HG02763 (cell line): ENCODE measurements around the gene RPS19BP1.
"Not testable (repeated sequence)": the region's sequence is repeated elsewhere in the genome, so short reads cannot be mapped to it uniquely, and the experiment has no call there.

Source experiments
- ATAC-seq: cut with Tn5 transposase; IDR thresholded peaks from one replicate; pipeline ENCODE4 v1.9.1; 2021; ENCODE audit warnings: mild to moderate bottlenecking, moderate library complexity; ENCODE audit not compliant: unreplicated experiment

RPS19BP1 gene

DNA sequence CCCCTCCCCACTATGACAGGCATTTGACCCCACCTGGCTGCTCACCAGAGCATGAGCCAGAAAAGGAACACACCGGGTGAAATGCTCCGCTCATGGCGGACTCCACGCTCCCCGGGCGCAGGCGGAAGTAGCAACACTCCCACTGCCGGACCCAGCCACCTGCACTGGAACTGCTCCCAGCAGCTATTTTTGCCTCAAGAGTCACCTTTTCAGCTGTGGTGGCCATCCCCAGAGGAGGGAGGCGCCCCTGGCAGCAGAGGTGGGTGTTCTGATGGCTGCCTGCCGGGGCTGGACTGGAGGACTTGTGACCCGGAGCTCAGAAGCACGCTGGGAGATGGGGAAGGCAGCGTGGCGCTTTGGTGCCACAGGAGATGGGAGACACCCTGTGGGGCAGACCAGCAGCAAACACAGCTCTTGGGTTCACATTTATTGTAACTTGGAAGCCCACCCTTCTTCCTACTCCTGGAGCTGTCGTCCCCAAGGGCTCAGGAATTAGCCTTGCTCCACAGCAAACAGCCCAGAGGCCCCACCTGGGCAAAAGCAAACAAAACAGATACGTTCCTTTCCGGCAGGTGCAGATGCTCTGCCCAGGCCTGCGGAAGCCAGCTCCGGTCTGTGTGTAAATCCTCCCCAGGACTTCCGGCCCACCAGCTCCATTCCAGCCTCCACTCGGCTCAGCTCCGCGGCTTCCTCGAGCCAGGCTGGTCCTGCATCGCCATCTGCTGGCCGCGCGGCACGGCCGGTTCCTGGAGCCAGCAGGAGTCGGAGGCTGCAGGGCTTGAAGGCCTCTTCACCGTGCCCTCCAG lies 3.7 kb downstream of the RPS19BP1 start:
- peak; percentile 37 for ATAC-seq

DNA sequence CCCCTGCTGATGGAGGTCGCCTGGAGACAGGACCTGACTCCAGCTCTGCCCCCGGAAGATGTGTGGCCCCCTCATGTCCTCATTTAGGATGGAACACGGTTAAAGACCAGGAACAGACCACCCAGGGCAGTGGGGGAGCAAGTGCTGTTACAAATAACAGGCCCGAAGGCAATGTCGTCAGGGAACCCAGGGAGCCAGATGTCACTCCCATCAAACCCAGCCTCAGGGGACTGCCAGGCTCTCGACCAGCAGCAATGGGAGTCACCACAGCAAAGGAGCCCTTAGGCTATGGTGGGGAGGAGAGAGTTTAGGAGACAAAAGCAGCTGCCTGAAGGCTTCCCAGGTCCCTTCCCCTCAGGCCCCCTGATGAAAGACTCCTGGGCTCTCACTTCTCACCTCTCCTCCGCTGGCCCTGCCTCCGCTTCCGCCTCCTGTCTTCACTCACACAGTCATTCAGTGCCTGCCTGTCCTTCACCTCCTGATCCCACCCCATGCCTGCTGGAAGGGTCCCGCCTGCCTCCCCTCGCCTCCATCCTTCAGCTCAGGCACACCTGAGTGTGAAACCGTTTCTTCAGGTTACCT lies 4.4 kb downstream of the RPS19BP1 start:
- no peak for ATAC-seq

DNA sequence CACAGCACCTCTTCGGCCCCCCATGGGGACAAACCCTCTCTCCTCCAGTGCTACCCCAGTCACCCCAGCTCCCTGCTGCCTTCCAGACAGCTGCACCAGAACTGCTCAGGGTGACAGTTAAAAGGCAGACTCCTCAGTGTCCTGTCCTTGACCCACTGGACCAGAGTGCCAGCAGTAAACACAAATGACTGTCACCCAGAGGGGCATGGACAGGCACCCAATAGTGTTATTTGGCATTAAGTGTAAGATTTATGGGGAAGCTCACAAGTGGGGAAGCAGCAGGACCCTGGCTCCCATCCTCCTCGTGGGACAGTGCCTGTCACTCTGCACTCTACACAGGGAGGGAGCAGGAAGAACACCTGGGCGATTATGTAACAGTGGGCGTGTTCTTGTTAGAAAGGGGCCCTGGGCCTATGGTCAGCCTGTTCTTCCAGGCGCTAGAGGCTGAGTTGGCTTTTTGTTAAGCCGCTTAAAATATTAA lies 5.0 kb downstream of the RPS19BP1 start:
- no peak for ATAC-seq

DNA sequence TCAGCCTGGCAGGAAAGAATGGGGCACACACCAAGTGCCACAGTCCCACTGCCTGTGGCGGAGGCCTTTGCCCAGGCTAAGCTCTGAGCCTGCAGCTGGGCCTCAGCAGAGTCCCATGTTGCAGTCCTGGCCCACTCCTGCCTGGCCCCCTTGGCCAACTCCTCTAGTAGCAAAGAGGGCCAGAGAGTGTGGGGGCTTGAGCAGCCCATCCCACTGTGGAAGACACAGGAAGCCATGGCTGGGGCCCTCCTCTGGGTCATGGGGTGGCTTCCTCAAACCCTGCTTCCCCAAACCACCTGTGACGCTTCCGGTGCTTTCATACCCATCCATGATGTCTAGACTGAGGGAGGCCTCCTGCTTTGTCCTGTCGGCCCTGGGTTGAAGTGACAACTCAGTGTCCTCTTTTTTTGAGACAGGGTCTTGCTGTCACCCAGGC lies 5.8 kb downstream of the RPS19BP1 start:
- no peak for ATAC-seq

- ATAC-seq: no peak
Measured at GRCh38 chr22:39525658-39525975, 6.9 kb downstream of the RPS19BP1 start.

- ATAC-seq: no peak
Measured at GRCh38 chr22:39524753-39525657, 7.5 kb downstream of the RPS19BP1 start.

DNA sequence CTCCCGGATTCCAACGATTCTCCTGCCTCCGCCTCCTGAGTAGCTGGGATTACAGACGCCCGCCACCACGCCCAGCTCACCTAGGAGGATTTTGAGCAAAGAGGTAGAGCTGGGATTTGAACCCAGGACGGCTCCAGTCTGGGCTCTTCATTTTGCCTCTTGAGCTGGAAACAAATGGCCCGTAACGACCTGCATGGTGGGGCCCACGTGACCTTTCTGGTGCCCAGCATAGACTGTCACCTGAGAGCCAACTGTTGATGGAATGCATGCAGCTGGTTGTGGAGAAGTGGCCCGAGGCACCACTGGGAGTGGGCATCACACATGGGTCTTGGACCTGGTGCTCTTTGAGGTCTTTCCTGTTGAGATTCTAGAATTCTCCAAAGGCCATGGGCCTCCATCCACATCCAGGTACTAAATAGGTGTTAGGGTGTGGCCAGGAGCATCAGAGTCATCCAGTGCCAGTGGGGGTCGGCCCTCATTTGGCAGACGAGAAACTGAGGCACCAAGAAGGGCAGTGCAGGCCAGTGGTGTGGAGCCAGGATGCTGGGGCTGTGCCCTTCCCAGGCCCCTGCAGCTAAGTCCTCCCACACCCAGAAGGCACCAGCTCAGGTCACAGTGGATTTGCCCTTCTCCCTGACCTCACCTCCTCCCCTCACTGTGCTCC lies 8.3 kb downstream of the RPS19BP1 start:
- ATAC-seq: no peak

DNA sequence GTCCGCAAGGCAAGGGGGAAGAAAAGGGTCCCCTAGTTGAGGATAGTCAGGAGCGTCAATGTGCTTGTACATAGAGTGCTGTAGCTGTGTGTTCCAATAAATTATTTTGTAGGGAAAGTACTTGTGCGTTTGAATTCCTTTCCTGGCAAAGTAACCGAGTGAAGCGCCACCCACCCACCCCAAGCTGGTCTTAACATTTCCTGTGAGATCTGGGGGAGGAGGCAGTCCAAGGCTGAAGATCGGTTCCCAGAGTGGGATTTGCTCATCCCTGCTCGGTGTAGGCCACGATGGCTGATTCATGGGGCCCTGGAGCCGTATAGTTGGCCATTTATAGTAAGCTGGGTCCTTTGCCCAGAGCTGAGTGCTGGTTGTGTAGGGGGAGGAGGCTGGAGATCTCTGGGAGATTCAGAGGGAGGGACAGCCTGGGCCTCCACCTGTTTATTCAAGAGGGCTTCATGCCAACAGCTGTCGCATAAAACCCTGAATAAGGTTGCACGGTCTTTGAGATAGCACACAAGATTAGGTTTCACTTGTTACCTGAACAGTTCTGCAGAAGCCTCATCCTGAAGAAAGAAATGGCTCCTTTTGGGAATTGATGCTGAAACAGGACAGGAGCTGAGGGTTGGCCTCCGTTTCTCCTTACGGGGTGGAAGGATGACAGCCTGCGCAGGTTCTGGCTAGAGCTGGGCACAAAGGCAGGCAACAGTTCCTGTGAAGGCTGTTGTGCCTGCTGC lies 9.8 kb downstream of the RPS19BP1 start:
- ATAC-seq: no peak

DNA sequence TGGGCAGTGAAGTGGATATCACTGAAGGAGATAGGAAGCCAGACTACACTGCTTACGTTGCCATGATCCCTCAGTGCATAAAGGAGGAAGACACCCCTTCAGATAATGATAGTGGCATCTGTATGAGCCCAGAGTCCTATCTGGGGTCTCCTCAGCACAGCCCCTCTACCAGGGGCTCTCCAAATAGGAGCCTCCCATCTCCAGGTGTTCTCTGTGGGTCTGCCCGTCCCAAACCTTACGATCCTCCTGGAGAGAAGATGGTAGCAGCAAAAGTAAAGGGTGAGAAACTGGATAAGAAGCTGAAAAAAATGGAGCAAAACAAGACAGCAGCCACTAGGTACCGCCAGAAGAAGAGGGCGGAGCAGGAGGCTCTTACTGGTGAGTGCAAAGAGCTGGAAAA lies 10.5 kb downstream of the RPS19BP1 start:
- ATAC-seq: not testable (repeated sequence)

DNA sequence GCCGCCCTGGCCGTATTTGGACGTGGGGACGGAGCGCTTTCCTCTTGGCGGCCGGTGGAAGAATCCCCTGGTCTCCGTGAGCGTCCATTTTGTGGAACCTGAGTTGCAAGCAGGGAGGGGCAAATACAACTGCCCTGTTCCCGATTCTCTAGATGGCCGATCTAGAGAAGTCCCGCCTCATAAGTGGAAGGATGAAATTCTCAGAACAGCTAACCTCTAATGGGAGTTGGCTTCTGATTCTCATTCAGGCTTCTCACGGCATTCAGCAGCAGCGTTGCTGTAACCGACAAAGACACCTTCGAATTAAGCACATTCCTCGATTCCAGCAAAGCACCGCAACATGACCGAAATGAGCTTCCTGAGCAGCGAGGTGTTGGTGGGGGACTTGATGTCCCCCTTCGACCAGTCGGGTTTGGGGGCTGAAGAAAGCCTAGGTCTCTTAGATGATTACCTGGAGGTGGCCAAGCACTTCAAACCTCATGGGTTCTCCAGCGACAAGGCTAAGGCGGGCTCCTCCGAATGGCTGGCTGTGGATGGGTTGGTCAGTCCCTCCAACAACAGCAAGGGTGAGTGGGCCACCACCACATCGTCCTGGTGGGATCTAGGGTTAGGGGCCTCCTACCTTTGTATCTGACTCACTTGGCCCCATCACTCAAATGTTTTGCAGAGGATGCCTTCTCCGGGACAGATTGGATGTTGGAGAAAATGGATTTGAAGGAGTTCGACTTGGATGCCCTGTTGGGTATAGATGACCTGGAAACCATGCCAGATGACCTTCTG lies 11.3 kb downstream of the RPS19BP1 start:
- ATAC-seq: not testable (repeated sequence)

DNA sequence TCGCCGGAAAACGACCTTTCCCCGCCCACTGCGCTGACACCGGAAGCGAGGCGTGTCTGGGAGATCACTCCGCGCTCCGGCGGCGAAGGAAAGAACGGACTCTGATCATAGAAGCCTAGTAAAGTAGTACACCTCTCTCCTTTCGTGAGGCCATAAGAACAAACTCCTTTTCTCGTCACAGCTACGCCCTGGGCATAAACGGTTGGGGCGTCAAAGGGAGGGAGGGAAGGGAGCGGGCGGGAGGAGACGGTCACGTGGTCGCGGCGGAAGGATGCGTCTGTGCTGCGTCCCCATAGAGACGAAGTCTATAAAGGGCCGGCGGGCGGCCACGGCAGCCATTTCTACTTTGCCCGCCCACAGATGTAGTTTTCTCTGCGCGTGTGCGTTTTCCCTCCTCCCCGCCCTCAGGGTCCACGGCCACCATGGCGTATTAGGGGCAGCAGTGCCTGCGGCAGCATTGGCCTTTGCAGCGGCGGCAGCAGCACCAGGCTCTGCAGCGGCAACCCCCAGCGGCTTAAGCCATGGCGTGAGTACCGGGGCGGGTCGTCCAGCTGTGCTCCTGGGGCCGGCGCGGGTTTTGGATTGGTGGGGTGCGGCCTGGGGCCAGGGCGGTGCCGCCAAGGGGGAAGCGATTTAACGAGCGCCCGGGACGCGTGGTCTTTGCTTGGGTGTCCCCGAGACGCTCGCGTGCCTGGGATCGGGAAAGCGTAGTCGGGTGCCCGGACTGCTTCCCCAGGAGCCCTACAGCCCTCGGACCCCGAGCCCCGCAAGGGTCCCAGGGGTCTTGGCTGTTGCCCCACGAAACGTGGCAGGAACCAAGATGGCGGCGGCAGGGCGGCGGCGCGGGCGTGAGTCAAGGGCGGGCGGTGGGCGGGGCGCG lies 12.1 kb downstream of the RPS19BP1 start, which contains the start of gene ATF4:
Gene ATF4, plus strand, starts transcription at position 337 of the 880 bp plus-strand sequence. CDS start 884 bp downstream, outside the sequence.
- ATAC-seq: peak; percentile 55

DNA sequence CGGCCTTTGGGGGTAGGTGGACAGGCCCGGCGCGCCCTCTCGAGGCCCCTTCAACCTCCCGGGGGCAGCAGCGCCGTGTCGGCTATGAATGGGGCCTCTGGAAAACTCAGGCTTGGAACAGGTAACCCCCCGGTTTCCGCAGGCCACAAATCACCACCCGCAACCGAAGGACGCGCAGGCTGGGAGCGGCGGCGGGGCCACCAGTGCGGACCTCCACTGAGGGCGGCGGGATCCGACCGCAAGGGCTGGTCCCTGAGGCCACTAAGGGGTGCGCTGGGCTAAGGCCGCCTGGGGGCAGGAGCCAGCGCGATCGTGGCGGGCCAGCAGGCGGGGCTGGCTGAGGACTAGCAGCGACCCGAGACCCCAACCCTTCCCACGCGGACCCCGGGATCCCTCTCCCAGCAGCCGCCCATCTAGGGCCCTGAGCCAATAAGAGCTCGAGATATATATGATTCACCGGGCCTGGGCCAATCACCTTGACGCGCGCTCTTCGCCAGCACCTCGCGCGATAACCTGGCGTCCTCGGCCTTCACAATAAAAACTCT lies 12.8 kb downstream of the RPS19BP1 start:
- peak; percentile 69 for ATAC-seq

DNA sequence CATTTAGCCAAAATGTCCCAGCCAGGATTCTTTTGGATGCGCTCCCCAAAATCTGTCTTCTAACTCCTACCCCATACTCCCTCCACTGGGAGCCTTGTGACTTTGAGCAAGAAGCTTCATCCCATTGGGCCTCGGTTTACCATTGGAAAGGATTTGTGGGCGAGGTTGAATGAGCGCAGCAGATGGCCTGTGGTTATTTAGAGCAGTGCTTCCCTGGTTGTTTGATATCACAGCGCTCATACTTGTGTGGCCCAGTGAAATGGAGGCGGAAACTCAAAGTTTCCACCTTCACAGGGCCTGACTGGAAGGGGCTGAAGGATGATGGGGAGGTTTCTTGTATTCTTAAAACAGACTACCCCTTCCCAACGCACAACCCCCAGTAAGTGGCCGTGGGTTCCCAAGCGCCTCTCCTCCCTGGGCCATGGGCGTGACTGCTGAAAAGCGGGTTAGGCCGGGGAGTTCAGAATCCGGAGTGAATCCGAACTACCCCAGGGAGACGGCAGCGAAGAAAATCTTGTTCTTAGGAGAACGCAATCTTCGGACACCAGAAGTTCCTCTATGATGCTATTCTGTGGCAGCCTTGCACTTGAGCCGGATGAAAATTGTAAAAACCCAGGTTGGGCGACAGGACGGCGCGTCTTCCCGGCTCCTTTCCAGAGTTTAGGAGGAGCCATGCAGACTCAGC lies 13.4 kb downstream of the RPS19BP1 start:
- no peak for ATAC-seq

GRCh38 chr22:39518144-39518786 lies 14.3 kb downstream of the RPS19BP1 start:
- no peak for ATAC-seq

- no peak for ATAC-seq
Measured at GRCh38 chr22:39517470-39517869, 15.1 kb downstream of the RPS19BP1 start.

DNA sequence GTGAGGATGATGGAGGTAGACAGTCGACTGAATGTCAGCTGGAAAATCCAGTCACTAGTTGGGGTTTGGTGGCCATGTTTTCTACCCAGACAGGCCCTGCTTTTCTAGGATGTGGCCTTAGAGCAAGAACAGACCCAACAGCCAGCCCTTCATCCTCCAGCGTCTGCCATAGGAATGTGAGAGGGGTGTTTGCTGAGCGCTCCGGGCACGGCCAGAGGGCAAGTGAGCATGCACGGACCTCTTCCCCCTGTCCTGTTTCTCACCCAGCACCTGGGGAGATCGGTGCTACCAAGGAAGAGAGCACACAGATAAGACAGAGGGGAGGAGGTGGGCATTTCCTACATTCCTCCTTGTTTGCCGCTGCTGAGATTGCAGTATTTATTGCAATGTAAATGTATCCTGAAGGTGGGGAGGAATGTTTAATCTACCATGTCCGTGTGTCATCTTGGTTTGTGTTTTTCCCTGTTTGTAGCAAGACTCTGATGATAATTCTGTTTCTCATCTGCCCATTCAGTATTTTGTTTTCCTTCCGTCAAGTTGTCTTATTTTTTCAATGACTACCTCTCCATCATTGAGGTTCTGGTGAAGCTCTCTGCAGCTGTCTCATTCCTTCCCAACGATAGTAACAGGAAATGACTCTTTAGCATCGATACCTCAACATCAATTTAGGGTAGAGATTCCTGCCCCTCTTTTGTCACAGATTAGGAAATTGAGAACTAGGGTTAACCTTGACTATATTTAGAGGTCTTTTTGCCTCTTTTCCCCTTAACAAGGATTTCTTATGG lies 17.1 kb downstream of the RPS19BP1 start:
- ATAC-seq: no peak
